ENCODE data around the gene NPFF. TPM values are rescaled to one million over a fixed set of nuclear protein-coding genes. Genes with fewer than 3 reads are reported as not detected.

The NPFF gene
- total RNA-seq, 1 donor = not detected

GRCh38 chr12:53539526-53539925, 32.2 kb upstream of the NPFF start:
- TF ChIP-seq, protein P1, sequence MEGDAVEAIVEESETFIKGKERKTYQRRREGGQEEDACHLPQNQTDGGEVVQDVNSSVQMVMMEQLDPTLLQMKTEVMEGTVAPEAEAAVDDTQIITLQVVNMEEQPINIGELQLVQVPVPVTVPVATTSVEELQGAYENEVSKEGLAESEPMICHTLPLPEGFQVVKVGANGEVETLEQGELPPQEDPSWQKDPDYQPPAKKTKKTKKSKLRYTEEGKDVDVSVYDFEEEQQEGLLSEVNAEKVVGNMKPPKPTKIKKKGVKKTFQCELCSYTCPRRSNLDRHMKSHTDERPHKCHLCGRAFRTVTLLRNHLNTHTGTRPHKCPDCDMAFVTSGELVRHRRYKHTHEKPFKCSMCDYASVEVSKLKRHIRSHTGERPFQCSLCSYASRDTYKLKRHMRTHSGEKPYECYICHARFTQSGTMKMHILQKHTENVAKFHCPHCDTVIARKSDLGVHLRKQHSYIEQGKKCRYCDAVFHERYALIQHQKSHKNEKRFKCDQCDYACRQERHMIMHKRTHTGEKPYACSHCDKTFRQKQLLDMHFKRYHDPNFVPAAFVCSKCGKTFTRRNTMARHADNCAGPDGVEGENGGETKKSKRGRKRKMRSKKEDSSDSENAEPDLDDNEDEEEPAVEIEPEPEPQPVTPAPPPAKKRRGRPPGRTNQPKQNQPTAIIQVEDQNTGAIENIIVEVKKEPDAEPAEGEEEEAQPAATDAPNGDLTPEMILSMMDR (IDR thresholded peaks at IDR 0.05; ENCODE audit: insufficient read depth, low read depth, low read length) = no peak
- no peak for DNase-seq (ENCODE audit: low read depth)
- no peak overlapping the region for H3K4me3 ChIP-seq (ENCODE audit: low read depth, low read length)

DNA sequence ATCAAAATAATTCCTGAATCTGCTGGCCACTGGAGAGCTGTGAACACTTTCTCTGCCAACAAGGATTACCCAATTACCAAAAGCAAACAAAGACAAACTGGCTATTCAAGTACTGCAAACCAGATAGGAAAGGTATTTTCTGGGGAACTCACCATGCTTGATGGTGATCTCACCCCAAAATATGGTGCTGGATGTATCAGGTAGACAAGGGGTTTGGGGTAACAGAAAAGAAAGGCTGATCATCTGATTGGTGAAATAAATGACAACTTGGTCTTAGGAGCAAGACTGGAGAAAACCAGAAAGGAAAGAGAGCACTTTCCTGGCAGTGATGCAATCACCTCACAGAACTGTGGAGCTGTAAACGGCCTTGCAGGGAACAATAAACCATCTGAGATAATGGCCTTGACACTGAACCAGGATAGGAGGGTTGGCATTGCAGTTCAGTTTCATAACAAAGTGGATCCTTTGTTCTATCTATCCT, 31.0 kb upstream of the NPFF start:
- peak; percentile 90 for DNase-seq (ENCODE audit: low read depth)
- TF ChIP-seq, protein P1 (IDR thresholded peaks at IDR 0.05; ENCODE audit: insufficient read depth, low read depth, low read length) = no peak

GRCh38 chr12:53536962-53537361, 29.7 kb upstream of the NPFF start:
- TF ChIP-seq, protein P1 (IDR thresholded peaks at IDR 0.05; ENCODE audit: insufficient read depth, low read depth, low read length) = no peak
- DNase-seq (ENCODE audit: low read depth) = no peak

More for the DNA sequence above, 31.0 kb upstream of the NPFF start:
- H3K4me3 ChIP-seq (ENCODE audit: low read depth, low read length) = no peak overlapping the region

GRCh38 chr12:53533471-53533870, 26.2 kb upstream of the NPFF start:
- no peak overlapping the region for H3K4me3 ChIP-seq (ENCODE audit: low read depth, low read length)
- no peak for DNase-seq (ENCODE audit: low read depth)
- TF ChIP-seq, protein P1 (IDR thresholded peaks at IDR 0.05; ENCODE audit: insufficient read depth, low read depth, low read length) = no peak

More at GRCh38 chr12:53536962-53537361, 29.7 kb upstream of the NPFF start:
- H3K4me3 ChIP-seq (ENCODE audit: low read depth, low read length) = no peak overlapping the region

DNA sequence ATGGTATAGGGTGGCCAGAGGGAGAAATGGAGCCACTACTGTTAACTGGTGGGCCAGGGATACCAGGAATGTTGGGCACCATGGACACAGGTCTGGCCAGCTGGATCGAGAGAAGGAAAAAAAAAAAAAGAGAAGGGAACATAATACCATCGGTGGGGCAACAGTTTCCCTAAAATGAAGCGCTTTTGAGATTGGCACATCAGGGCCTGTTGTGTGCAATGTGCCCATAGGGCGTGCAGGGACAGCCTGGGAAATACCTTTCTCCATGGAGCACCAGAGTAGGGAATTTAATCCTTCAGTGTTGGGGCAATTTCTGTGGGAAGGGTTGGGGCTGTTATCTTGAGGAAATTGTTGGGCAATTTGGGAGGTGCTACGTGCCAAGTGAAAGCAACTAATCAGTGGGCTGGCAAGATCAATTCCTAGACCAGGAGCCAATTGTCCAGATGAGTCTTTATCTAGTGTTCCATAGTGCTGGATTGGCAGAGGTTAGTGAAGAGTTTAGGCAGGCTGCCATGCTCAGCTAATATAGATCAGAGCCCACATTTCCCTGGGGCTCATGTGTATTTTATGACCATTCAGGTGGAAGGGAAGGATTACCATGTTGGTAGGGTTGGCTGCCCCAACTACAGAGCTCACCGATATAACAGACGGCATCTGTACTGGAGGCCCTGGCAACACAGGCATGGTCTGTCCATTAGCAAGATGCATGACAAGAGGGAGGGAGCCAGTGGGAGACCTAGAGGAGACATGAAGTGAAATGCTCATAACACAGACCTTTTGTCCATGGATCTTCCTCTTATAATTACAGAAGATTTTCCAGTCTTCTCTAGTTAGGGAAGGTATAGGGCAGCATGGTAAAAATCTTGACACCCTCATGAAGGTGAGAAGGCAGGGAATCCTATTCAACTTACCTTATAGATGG, 25.5 kb upstream of the NPFF start:
- no peak overlapping the region for H3K4me3 ChIP-seq (ENCODE audit: low read depth, low read length)
- TF ChIP-seq, protein P1 (IDR thresholded peaks at IDR 0.05; ENCODE audit: insufficient read depth, low read depth, low read length) = no peak
- no peak for DNase-seq (ENCODE audit: low read depth)

DNA sequence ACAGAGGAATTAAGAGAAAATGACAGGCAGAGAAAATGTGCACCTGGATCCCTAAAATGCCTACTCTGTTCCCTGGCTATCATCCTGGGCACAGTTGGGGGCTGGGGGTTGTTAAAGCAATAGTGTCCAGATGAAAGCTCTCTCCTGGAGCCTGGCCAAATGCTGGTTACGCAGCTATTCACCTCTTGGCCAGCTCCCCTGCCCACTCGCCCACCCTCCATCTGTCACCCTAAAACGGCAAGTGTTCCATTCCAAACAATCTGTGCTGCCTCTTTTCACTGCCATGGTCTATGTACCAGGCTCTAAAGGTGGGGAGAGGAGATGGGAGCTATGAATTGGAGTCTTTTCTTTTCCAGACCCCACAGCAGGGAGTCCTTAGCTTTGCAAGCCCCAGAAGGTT, 24.7 kb upstream of the NPFF start:
- no peak for DNase-seq (ENCODE audit: low read depth)
- TF ChIP-seq, protein P1 (IDR thresholded peaks at IDR 0.05; ENCODE audit: insufficient read depth, low read depth, low read length) = no peak
- no peak overlapping the region for H3K4me3 ChIP-seq (ENCODE audit: low read depth, low read length)

Data from fibroblast of villous mesenchyme (primary cell).